WTC11 (cell line): ENCODE measurements around the gene SLC35B3. TPM values are rescaled to one million over a fixed set of nuclear protein-coding genes. Genes with fewer than 3 reads are reported as not detected.

Experiments used
- ATAC-seq: fragments of 200-7000 bp; cut with Tn5 transposase; 2 replicates; pipeline ENCODE4 v1.10.0; 2021; ENCODE audit warnings: mild to moderate bottlenecking, moderate library complexity
- CTCF ChIA-PET: fragments of 300-600 bp; sonication (Branson Sonifier 250); formaldehyde crosslinking; loops from one replicate; lab custom pipeline; 2021; ENCODE audit warnings: antibody characterized with exemption; lab: Charles Lee
- POLR2A ChIA-PET: fragments of 350-600 bp; sonication (Branson Sonifier 250); formaldehyde crosslinking; loops from one replicate; lab custom pipeline; 2021; ENCODE audit warnings: antibody characterized with exemption; lab: Charles Lee
- DNase-seq: peaks from one replicate; pipeline ENCODE4 v3.0.0; 2021; ENCODE audit warnings: low spot score
- H3K27ac Mint-ChIP-seq: 2 replicates; pipeline ENCODE4 v1.8.0; 2021; ENCODE audit warnings: mixed read lengths
- H3K27me3 Mint-ChIP-seq: 2 replicates; pipeline ENCODE4 v1.8.0; 2021; ENCODE audit warnings: low read depth, mild to moderate bottlenecking, moderate library complexity, mixed read lengths
- H3K36me3 Mint-ChIP-seq: 2 replicates; pipeline ENCODE4 v1.8.0; 2021; ENCODE audit warnings: mixed read lengths
- H3K4me1 Mint-ChIP-seq: 2 replicates; pipeline ENCODE4 v1.8.0; 2022; ENCODE audit warnings: mixed read lengths
- H3K4me3 Mint-ChIP-seq: 2 replicates; pipeline ENCODE4 v1.8.0; 2021; ENCODE audit warnings: mild to moderate bottlenecking, moderate library complexity, mixed read lengths
- H3K9me3 Mint-ChIP-seq: 2 replicates; pipeline ENCODE4 v1.8.0; 2021; ENCODE audit warnings: mixed read lengths
- CREB1 ChIP-seq: sonication (generic); formaldehyde crosslinking; IDR thresholded peaks from 2 replicates; pipeline ENCODE4 v1.8.0; 2023; ENCODE audit warnings: mild to moderate bottlenecking, missing genetic modification reagents
- CREM ChIP-seq: sonication (generic); formaldehyde crosslinking; IDR thresholded peaks from 2 replicates; pipeline ENCODE4 v1.8.1; 2022; ENCODE audit warnings: mild to moderate bottlenecking, missing genetic modification reagents, moderate library complexity
- E2F1 ChIP-seq: sonication (generic); formaldehyde crosslinking; IDR thresholded peaks from 2 replicates; pipeline ENCODE4 v1.8.0; 2022; ENCODE audit warnings: mild to moderate bottlenecking, missing genetic modification reagents
- ESRRA ChIP-seq: sonication (generic); formaldehyde crosslinking; IDR thresholded peaks from 2 replicates; pipeline ENCODE4 v1.8.1; 2022; ENCODE audit warnings: mild to moderate bottlenecking, missing genetic modification reagents, borderline replicate concordance
- HMGA2 ChIP-seq: fragments of 250-450 bp; sonication (Bioruptor Pico); IDR thresholded peaks from 2 replicates; pipeline ENCODE4 v1.4.0; 2021; ENCODE audit warnings: mild to moderate bottlenecking, moderate library complexity
- JUN ChIP-seq: sonication (generic); formaldehyde crosslinking; IDR thresholded peaks from 2 replicates; pipeline ENCODE4 v1.8.0; 2023; ENCODE audit warnings: mild to moderate bottlenecking, missing genetic modification reagents
- MLX ChIP-seq: sonication (generic); formaldehyde crosslinking; IDR thresholded peaks from 2 replicates; pipeline ENCODE4 v1.8.1; 2023; ENCODE audit warnings: mild to moderate bottlenecking, missing genetic modification reagents, moderate library complexity
- SMAD3 ChIP-seq: sonication (generic); formaldehyde crosslinking; IDR thresholded peaks from 2 replicates; pipeline ENCODE4 v1.8.0; 2022; ENCODE audit warnings: missing genetic modification reagents, mild to moderate bottlenecking, borderline replicate concordance
- ZNF138 ChIP-seq: sonication (generic); formaldehyde crosslinking; conservative IDR thresholded peaks from 2 replicates; pipeline ENCODE4 v1.8.1; 2022; ENCODE audit warnings: mild to moderate bottlenecking, moderate library complexity, missing genetic modification reagents
- ZNF317 ChIP-seq: sonication (generic); formaldehyde crosslinking; IDR thresholded peaks from 2 replicates; pipeline ENCODE4 v1.8.1; 2023; ENCODE audit warnings: low read depth, mild to moderate bottlenecking, moderate library complexity, missing genetic modification reagents, borderline replicate concordance
- ZNF512 ChIP-seq: sonication (generic); formaldehyde crosslinking; IDR thresholded peaks from 2 replicates; pipeline ENCODE4 v1.8.1; 2022; ENCODE audit warnings: missing genetic modification reagents, borderline replicate concordance
- total RNA-seq: library from RNA; stranded (reverse); gene quantifications from 3 replicates; pipeline ENCODE4 v1.2.3, GENCODE V29; 2021
- TF ChIP-seq, protein P1 (sequence below): sonication (generic); formaldehyde crosslinking; IDR thresholded peaks from 2 replicates; pipeline ENCODE4 v1.8.0; 2022; ENCODE audit warnings: mild to moderate bottlenecking, missing genetic modification reagents
- TF ChIP-seq, protein P2 (sequence below): sonication (generic); formaldehyde crosslinking; IDR thresholded peaks from 2 replicates; pipeline ENCODE4 v1.8.0; 2023; ENCODE audit warnings: missing genetic modification reagents
- TF ChIP-seq, protein P3 (sequence below): fragments of 250-450 bp; sonication (Bioruptor Pico); conservative IDR thresholded peaks from 2 replicates; pipeline ENCODE4 v1.9.0; 2021; ENCODE audit warnings: mild to moderate bottlenecking
- TF ChIP-seq, protein P4 (sequence below): fragments of 250-450 bp; sonication (Bioruptor Pico); IDR thresholded peaks from 2 replicates; pipeline ENCODE4 v1.9.0; 2021; ENCODE audit warnings: mild to moderate bottlenecking

SLC35B3 gene
- total RNA-seq, 1 experiment from 2014 or later = 8.4 TPM

DNA sequence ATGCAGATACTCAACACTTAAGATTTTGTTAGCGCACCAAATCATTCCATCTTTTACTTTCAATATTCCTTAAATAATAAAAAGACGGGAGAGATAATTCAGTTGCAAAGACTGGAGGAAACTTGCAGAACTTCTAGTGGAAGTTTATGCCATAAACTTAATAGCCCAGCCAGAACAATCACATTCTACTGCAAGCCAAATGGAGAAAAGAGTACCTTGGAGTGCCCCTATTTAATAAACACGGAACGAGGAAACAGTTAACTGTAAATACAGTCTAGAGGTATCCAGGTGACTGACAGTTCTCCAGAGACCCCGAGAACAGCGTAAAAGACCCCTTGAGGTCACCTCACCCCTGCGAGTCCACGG, 635 bp downstream of the SLC35B3 start:
- peaks cover 23% of the 10 kb centered on the region for H3K4me1 Mint-ChIP-seq

GRCh38 chr6:8432614-8433013, 2.7 kb downstream of the SLC35B3 start:
- no peak for DNase-seq
- Mint-ChIP-seq H3K27me3 (no peaks in the 10 kb centered on the region), H3K4me1 (peaks cover 23% of the 10 kb centered on the region), H3K4me3 (no peak overlapping the region), H3K27ac (no peak overlapping the region), H3K36me3 (peaks cover 8% of the 10 kb centered on the region), H3K9me3 (no peaks in the 10 kb centered on the region)
- TF ChIP-seq CREM (CRISPR knock-in tag) = no peak
- TF ChIP-seq, protein P1, sequence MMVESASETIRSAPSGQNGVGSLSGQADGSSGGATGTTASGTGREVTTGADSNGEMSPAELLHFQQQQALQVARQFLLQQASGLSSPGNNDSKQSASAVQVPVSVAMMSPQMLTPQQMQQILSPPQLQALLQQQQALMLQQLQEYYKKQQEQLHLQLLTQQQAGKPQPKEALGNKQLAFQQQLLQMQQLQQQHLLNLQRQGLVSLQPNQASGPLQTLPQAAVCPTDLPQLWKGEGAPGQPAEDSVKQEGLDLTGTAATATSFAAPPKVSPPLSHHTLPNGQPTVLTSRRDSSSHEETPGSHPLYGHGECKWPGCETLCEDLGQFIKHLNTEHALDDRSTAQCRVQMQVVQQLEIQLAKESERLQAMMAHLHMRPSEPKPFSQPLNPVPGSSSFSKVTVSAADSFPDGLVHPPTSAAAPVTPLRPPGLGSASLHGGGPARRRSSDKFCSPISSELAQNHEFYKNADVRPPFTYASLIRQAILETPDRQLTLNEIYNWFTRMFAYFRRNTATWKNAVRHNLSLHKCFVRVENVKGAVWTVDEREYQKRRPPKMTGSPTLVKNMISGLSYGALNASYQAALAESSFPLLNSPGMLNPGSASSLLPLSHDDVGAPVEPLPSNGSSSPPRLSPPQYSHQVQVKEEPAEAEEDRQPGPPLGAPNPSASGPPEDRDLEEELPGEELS (CRISPR knock-in tag) = no peak
- no peak for TF ChIP-seq ZNF138 (CRISPR knock-in tag)
- no peak for TF ChIP-seq E2F1 (CRISPR knock-in tag)
- TF ChIP-seq ZNF317 (CRISPR knock-in tag) = no peak
- TF ChIP-seq ESRRA = no peak
- TF ChIP-seq ZNF512 (CRISPR knock-in tag) = no peak
- TF ChIP-seq, protein P2, sequence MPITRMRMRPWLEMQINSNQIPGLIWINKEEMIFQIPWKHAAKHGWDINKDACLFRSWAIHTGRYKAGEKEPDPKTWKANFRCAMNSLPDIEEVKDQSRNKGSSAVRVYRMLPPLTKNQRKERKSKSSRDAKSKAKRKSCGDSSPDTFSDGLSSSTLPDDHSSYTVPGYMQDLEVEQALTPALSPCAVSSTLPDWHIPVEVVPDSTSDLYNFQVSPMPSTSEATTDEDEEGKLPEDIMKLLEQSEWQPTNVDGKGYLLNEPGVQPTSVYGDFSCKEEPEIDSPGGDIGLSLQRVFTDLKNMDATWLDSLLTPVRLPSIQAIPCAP (CRISPR knock-in tag) = no peak
- TF ChIP-seq CREB1 (CRISPR knock-in tag) = no peak
- no peak for TF ChIP-seq JUN (CRISPR knock-in tag)
- TF ChIP-seq SMAD3 (CRISPR knock-in tag) = no peak
- TF ChIP-seq, protein P3, sequence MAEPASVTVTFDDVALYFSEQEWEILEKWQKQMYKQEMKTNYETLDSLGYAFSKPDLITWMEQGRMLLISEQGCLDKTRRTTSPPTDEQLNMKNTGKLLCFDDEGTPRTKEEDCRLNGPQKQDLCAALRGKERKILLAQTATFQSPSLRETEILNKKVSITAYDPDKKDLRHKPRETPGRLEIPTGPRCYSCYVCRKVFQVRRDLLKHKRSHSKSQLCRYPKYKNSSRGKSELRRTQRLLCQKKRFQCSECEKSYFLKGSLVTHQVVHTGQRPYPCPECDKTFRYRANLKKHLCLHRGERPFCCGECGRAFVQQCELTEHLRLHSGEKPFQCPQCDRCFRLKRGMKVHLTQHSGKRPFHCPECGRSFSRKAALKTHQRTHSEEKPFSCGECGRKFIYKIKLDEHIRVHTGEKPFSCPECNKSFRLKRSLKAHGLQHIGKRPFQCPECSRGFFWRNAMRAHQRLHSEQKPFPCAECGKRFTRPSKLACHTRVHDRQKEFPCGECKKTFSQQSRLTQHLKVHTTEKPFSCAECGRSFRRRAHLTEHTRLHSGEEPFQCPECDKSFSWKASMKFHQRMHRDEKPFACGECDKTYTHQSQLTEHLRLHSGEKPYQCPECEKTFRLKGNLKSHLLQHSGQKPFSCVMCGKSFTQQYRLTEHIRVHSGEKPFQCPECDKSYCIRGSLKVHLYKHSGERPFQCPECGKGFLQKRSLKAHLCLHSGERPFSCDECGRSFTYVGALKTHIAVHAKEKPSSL (CRISPR knock-in tag) = no peak
- TF ChIP-seq HMGA2 (CRISPR knock-in tag) = no peak
- no peak for ATAC-seq
- POLR2A ChIA-PET = no interaction called here
- CTCF ChIA-PET = interaction anchor here (1.4 kb wide), 1 partner anchor 262 kb away, joined by 3 read pairs; no protein-coding TSS in a partner anchor

More for the DNA sequence above, 635 bp downstream of the SLC35B3 start:
- Mint-ChIP-seq H3K4me3 (peak overlapping the region; percentile 90), H3K27ac (no peak overlapping the region), H3K36me3 (no peaks in the 10 kb centered on the region), H3K27me3 (no peaks in the 10 kb centered on the region; the same call in 1 of the 2 replicates), H3K9me3 (no peaks in the 10 kb centered on the region)
- POLR2A ChIA-PET = no interaction called here
- CTCF ChIA-PET = no interaction called here
- TF ChIP-seq SMAD3 (CRISPR knock-in tag) = no peak
- TF ChIP-seq, protein P4, sequence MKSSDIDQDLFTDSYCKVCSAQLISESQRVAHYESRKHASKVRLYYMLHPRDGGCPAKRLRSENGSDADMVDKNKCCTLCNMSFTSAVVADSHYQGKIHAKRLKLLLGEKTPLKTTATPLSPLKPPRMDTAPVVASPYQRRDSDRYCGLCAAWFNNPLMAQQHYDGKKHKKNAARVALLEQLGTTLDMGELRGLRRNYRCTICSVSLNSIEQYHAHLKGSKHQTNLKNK (CRISPR knock-in tag) = no peak
- TF ChIP-seq MLX (CRISPR knock-in tag) = no peak
- TF ChIP-seq, protein P3 (CRISPR knock-in tag) = no peak
- DNase-seq = no peak
- ATAC-seq = no peak
